Epithelial cell of esophagus (primary cell): ENCODE measurements around the gene ACER3.
"Not testable (repeated sequence)": the region's sequence is repeated elsewhere in the genome, so short reads cannot be mapped to it uniquely, and the experiment has no call there.

Experiments
- DNase-seq: peaks from one replicate; pipeline ENCODE4 v3.0.0; 2010; ENCODE audit warnings: low read depth
- H3K4me3 ChIP-seq: 2 replicates; pipeline ENCODE4 v1.5.1; 2011; ENCODE audit warnings: mild to moderate bottlenecking, low read length, control low read depth
- TF ChIP-seq, protein P1 (sequence below): IDR thresholded peaks from 2 replicates; pipeline ENCODE4 v1.5.1; 2011; ENCODE audit warnings: low read depth, mild to moderate bottlenecking, low read length, control low read depth, inconsistent platforms; ENCODE audit not compliant: insufficient read depth; ENCODE audit errors: missing control alignments

Gene ACER3

GRCh38 chr11:76859708-76860227 is 950 bp upstream of the ACER3 start:
- DNase-seq, result no peak
- H3K4me3 ChIP-seq, result no peak overlapping the region
- TF ChIP-seq, protein P1, sequence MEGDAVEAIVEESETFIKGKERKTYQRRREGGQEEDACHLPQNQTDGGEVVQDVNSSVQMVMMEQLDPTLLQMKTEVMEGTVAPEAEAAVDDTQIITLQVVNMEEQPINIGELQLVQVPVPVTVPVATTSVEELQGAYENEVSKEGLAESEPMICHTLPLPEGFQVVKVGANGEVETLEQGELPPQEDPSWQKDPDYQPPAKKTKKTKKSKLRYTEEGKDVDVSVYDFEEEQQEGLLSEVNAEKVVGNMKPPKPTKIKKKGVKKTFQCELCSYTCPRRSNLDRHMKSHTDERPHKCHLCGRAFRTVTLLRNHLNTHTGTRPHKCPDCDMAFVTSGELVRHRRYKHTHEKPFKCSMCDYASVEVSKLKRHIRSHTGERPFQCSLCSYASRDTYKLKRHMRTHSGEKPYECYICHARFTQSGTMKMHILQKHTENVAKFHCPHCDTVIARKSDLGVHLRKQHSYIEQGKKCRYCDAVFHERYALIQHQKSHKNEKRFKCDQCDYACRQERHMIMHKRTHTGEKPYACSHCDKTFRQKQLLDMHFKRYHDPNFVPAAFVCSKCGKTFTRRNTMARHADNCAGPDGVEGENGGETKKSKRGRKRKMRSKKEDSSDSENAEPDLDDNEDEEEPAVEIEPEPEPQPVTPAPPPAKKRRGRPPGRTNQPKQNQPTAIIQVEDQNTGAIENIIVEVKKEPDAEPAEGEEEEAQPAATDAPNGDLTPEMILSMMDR, result no peak

DNA sequence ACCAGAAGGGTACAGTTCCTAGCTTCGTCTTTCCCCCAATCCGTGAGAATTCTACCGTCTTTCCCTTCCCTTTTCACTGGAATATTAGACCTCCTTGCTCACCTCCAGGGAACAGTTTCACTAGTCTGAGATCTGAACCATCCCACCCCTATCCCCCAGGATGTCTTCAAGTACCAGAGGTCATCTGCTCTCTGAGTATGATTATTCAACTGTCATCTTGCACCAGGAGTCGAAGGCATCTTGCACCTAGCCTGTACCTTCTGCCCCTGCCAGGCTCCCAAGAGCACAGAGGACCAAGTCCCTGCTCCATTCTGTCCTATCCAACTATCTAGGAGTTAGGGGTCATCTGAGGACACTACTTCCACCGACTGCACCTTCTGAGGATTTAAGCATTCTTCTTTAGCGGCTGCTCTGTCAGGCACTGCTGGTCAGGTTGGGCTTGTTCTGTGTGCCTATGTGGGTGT is 804 bp downstream of the ACER3 start:
- TF ChIP-seq, protein P1, result no peak
- DNase-seq, result peak; percentile 26
- peak overlapping the region; percentile 68 for H3K4me3 ChIP-seq

DNA sequence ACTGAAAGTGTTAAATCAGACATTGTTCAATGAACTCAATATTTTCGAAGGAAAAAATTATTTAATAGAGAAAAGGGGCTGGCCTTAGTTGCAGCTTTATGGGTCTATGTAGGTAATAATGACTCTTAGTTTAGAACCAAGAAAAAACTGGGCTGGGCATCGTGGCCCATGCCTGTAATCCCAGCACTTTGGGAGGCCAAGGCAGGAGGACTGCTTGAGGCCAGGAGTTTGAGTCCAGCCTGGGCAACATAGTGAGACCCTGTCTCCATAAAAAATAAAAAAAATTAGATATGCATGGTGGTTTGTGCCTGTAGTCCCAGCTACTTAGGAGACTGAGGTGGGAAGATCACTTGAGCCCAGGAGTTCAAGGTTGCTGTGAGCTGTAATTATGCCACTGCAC is 2.1 kb downstream of the ACER3 start:
- H3K4me3 ChIP-seq, result not testable (repeated sequence)

DNA sequence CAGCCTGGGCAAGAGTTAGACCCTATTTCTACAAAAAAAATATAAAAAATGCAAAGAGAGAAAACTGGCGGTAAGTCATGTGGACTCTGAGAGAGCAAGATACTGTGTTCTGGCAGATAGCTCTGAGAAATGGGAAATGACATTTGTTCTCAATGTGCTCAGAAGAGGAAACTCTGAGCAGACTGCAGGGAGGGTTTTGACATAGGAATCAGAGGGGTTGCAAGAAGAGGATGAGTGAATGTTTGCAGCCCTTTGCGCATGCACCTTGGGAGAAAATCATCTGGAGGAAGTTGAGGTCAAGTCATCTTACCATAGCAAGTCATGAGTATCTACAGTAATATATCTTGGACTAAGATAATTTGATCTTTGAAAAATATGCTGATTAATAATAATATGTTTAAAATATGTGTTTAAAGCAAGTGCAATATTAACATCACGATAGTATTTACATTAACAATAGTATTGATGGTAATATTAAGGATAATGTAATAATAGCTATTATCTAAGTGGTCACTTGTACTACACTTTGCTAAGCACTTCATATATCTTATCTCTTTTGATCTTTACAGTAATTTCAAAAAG is 2.6 kb downstream of the ACER3 start:
- no peak overlapping the region for H3K4me3 ChIP-seq
- no peak for DNase-seq
- TF ChIP-seq, protein P1, result no peak

More for the DNA sequence above, 2.1 kb downstream of the ACER3 start:
- DNase-seq, result not testable (repeated sequence)

- H3K4me3 ChIP-seq, result no peak overlapping the region
- TF ChIP-seq, protein P1, result no peak
- no peak for DNase-seq
Observed at GRCh38 chr11:76872959-76873827, 12.5 kb downstream of the ACER3 start.

DNA sequence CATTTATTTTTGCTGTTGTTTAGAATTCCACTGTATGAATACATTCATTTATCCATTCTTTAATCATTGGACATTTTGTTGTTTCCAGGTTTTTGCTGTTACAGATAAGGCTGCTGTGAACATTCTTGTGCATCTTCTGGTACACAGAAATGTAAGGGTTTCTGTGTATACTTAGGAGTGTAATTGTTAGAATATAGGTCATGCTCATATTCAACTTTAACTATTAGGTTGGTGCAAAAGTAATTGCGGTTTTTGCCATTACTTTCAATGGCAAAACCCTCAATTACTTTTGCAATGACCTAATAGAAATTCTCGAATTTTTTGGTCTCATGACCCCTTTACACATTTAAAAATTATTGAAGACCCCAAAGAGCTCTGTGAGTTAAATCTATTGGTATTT is 17.3 kb downstream of the ACER3 start:
- TF ChIP-seq, protein P1, result no peak
- no peak overlapping the region for H3K4me3 ChIP-seq
- DNase-seq, result no peak

DNA sequence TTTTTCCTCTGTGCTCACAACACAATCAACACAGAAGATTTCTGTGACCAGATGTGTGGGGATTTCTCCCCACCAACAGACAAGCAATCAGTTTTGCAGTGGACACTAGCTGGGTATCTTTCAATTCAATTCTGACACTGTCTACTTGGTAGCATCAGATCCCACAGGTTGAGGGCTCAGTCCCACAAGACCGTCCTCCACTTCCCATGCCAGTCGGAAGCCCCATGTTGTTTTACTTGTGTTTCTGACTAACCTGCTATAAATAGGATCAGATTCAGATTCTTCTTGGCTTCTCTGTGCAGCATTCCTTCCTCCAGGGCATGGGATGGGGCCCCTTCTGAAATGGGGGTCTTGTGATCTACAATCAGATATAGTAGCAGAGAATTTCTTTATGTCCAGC is 19.6 kb downstream of the ACER3 start:
- TF ChIP-seq, protein P1, result no peak
- no peak for DNase-seq
- no peak overlapping the region for H3K4me3 ChIP-seq
